Measurements from ENCODE around the gene OMP. TPM values are rescaled to one million over a fixed set of nuclear protein-coding genes. Genes with fewer than 3 reads are reported as not detected.
A peak's percentile ranks its signal among the peaks of the same experiment; 100 is the strongest.

The OMP gene
- total RNA-seq, 1 experiment from 2014 or later, result not detected

GRCh38 chr11:77124041-77124440, 21.4 kb downstream of the OMP start:
- Mint-ChIP-seq H3K4me3 (no peak overlapping the region), H3K36me3 (peaks cover 3% of the 10 kb centered on the region; the same call in 1 of the 2 replicates), H3K9me3 (no peaks in the 10 kb centered on the region), H3K27ac (0 out of 2 replicates have a peak overlapping the region, but pooled peaks have one; percentile 19), H3K27me3 (ENCODE audit: low read depth) (no peaks in the 10 kb centered on the region), H3K4me1 (peaks cover 21% of the 10 kb centered on the region)
- DNase-seq (ENCODE audit: low spot score), result no peak
- ATAC-seq, result no peak
- ChIA-PET POLR2A (no interaction called here), CTCF (no interaction called here)
- TF ChIP-seq ZNF281 (CRISPR knock-in tag; IDR thresholded peaks at IDR 0.05), result no peak
- no peak for TF ChIP-seq NFE2L1 (CRISPR knock-in tag; IDR thresholded peaks at IDR 0.05)
- TF ChIP-seq SOX15 (CRISPR knock-in tag; IDR thresholded peaks at IDR 0.05), result no peak
- no peak for TF ChIP-seq SP1 (CRISPR knock-in tag; conservative IDR thresholded peaks at IDR 0.05)
- no peak for TF ChIP-seq PRDM15 (CRISPR knock-in tag; IDR thresholded peaks at IDR 0.05)
- no peak for TF ChIP-seq FOXP1 (CRISPR knock-in tag; IDR thresholded peaks at IDR 0.05; ENCODE audit: borderline replicate concordance)
- TF ChIP-seq ARID4B (CRISPR knock-in tag; IDR thresholded peaks at IDR 0.05; ENCODE audit: borderline replicate concordance), result no peak
- no peak for TF ChIP-seq MAX (CRISPR knock-in tag; IDR thresholded peaks at IDR 0.05)

- CTCF ChIA-PET, result no interaction called here
- H3K27ac Mint-ChIP-seq, result 0 out of 2 replicates have a peak overlapping the region, but pooled peaks have one; percentile 19
- TF ChIP-seq CTCF (IDR thresholded peaks at IDR 0.05) (no peak), OVOL2 (CRISPR knock-in tag; IDR thresholded peaks at IDR 0.05; ENCODE audit: borderline replicate concordance) (no peak), TEAD1 (CRISPR knock-in tag; IDR thresholded peaks at IDR 0.05) (no peak), USF2 (CRISPR knock-in tag; IDR thresholded peaks at IDR 0.05) (no peak), ZMAT4 (CRISPR knock-in tag; IDR thresholded peaks at IDR 0.05) (no peak), ZNF671 (CRISPR knock-in tag; IDR thresholded peaks at IDR 0.05) (no peak), SOX15 (CRISPR knock-in tag; IDR thresholded peaks at IDR 0.05) (no peak), NFYB (CRISPR knock-in tag; conservative IDR thresholded peaks at IDR 0.05; ENCODE audit: low read depth) (no peak), ZNF317 (CRISPR knock-in tag; IDR thresholded peaks at IDR 0.05; ENCODE audit: borderline replicate concordance, low read depth) (no peak), ATF3 (CRISPR knock-in tag; conservative IDR thresholded peaks at IDR 0.05) (no peak), ZNF423 (CRISPR knock-in tag; IDR thresholded peaks at IDR 0.05) (no peak)
- H3K36me3 Mint-ChIP-seq, result peaks cover 3% of the 10 kb centered on the region; the same call in 1 of the 2 replicates
- H3K9me3 Mint-ChIP-seq, result no peaks in the 10 kb centered on the region
- no peak for ATAC-seq
- POLR2A ChIA-PET, result no interaction called here
- H3K4me1 Mint-ChIP-seq, result peaks cover 21% of the 10 kb centered on the region
- H3K4me3 Mint-ChIP-seq, result no peak overlapping the region
- no peaks in the 10 kb centered on the region for H3K27me3 Mint-ChIP-seq (ENCODE audit: low read depth)
- no peak for DNase-seq (ENCODE audit: low spot score)
Observed at GRCh38 chr11:77124488-77124887, 21.8 kb downstream of the OMP start.
